ENCODE data around the gene RPL39.
"Not testable (repeated sequence)": the region's sequence is repeated elsewhere in the genome, so short reads cannot be mapped to it uniquely, and the experiment has no call there.

Gene RPL39

DNA sequence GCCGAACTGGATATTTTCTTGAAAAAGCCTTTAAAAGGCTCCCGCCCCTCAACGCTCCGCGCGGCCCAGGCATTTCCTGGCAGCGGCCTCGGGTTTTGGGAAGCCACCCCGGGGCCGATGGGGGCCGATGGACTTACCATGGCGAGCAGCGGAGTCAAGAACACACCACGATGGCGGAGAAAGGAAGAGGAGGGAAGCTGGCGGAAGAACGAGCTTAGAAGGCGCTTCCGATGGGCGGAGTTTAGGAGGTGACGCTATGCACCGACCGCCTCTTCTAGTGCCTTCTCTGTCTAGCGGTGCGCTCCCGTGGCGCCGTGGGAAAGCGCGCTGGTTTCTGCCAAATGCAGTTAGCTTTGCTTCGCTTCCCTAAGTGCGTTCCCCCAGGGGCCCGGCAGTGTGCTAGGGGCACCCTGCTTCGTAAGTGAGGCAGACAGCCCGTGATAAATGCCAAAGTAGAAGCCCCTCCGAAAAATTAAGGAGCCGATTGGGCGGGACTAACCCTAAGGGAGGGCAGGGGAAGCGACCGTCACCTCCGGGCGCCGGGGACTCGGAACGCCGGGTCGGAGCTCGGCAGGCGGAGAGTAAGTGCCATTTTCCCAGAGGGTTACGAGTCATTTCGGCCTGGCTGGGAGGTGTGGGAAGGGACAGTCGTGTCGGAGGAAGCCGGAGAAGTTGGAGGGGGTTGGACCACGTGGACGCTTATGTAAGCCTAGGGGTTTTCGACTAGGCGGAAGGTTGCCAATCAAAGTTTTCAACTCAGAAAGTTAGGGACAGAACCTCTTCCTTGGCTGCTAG is at the start of gene RPL39:
Gene RPL39 (minus strand): TSS at position 194 of the 795 bp plus-strand sequence. CDS start 54 bp downstream, at position 140.
- peak; percentile 50 for DNase-seq (ENCODE audit: low read depth)

DNA sequence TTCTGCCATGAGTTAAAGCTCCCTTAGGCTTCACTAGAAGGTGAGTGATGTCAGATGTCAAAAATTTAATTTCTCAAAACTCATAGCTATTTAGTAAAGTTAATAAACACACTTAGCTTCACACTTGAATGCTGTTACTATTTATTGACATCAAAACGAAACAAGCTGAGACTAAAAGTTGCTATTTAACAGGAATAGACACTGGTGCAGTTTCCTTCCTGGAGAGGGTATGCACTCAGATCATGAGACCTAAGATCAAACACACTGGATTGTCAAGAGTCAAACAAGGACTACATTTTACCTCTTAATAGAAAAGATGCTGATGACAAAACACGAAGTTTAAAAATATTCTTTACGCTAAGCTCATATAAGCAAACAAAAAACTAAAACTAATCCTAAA is 42.5 kb upstream of the RPL39 start:
- no peak for DNase-seq (ENCODE audit: low read depth)

DNA sequence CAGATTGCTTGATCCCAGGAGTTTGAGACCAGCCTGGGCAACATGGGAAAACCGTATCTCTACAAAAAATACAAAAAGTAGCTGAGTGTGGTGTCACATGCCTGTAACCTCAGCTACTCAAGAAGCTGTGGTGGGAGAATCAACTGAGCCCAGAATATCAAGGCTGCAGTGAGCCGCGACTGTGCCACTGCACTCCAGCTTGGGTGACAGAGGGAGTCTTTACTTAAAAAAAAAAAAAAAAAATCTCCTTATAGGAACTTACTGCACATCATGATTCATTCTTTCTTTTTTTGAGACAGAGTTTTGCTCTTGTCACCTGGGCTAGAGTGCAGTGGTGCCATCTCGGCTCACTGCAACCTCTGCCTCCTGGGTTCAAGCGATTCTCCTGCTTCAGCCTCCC is 37.0 kb upstream of the RPL39 start:
- no peak for DNase-seq (ENCODE audit: low read depth)

DNA sequence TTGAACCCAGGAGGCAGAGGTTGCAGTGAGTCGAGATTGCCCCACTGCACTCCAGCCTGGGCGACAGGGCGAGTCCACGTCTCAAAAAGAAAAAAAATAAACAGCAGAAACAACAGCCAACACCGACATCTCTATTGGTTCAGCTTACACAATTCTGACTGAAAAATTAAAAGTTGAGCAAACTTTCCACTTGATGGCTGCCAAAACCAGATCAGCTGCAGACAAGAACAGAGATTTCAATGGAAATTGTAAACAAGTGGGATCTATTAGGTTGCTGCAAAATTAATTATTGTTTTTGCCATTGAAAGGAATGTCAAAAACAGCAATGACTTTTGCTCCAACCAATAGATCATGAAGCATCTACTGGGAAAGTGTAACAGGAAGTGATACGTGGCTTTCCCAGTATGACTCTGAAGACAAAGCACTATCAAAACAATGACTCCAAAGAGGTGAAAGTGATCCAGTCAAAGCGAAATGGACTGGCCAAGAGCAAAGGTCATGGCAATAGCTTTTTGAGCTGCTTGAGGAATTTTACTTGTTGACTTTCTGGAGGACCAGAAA is 35.0 kb upstream of the RPL39 start:
- DNase-seq (ENCODE audit: low read depth): no peak

DNA sequence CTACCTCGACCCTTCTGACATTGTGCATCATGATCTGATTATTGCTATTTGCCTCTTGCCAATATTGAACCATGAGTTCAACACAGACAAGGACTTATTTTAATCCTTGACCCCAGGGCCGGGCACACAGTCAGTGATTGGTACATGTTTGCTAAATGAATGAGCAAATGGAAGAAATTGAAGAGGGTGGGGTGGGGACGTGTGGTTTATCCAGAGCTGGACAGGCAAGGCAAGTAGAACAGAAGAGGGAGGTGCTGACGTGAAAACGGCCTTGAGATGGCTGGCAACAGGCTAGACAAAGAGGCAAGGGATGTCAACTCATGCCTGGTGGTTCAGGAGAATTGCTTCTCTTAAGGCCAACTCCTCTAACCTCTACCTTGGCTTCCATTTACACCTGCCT is 32.8 kb upstream of the RPL39 start:
- DNase-seq (ENCODE audit: low read depth): not testable (repeated sequence)

DNA sequence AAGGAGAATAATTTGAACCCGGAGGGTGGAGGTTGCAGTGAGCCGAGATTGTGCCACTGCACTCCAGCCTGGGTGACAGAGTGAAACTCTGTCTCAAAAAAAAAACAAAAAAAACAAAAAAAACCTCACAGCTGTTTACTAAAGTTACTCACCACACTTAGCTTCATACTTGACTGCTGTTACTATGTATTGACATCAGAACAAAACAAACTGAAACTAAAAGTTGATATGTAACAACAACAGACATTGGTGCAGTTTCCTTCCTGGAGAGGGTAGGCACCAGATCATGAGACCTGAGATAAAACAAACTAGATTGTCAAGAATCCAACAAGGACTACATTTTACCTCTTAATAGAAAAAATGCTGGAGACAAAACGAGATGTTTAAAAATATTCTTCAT is 30.3 kb upstream of the RPL39 start:
- DNase-seq (ENCODE audit: low read depth): not testable (repeated sequence)

DNA sequence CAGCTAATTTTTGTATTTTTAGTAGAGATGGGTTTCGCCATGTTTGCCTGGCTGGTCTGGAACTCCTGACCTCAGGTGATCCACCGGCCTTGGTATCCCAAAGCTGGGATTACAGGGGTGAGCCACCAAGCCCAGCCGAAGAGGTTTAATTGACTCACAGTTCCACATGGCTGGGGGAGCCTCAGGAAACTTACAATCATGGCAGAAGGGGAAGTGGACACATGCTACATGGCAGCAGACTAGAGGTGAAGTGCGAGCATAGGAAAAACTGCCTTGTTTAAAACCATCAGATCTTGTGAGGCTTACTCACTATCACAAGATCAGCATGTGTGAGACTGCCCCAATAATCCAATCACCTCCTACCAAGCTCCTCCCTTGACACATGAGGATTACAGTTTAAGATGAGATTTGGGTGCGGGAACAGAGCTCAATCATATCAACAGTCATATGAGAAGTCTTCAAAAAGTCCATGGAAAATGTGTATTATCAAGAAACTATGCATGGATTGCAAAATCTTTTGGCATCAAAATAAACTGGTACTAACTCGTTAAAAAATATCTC is 25.8 kb upstream of the RPL39 start:
- DNase-seq (ENCODE audit: low read depth): no peak

DNA sequence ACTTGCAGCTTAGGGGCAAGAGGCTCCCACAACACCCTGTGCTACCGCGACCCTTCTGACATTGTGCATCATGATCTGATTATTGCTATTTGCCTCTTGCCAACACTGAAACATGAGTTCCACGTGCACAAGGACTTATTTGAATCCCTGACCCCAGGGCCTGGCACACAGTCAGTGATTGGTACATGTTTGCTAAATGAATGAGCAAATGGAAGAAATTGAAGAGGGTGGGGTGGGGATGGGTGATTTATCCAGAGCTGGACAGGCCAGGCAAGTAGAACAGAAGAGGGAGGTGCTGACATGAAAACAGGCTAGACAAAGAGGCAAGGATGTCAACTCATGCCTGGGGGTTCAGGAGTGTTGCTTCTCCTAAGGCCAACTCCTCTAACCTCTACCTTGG is 24.9 kb upstream of the RPL39 start:
- no peak for DNase-seq (ENCODE audit: low read depth)

DNA sequence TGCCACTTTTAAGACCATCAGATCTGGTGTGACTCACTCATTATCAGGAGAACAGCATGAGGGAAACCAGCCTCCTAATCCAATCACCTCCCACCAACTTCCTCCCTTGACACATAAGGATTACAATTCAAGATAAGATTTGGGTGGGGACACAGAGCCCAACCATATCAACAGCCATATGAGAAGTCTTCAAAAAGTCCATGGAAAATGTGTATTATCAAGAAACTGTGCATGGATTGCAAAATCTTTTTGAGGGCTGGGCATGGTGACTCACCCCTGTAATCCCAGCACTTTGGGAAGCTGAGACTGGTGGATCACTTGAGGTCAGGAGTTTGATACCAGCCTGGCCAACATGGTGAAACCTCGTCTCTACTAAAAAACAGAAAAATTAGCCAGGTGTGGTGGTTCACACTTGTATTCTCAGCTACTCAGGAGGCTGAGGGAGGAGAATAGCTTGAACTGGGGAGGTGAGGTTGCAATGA is 17.8 kb upstream of the RPL39 start:
- no peak for DNase-seq (ENCODE audit: low read depth)

DNA sequence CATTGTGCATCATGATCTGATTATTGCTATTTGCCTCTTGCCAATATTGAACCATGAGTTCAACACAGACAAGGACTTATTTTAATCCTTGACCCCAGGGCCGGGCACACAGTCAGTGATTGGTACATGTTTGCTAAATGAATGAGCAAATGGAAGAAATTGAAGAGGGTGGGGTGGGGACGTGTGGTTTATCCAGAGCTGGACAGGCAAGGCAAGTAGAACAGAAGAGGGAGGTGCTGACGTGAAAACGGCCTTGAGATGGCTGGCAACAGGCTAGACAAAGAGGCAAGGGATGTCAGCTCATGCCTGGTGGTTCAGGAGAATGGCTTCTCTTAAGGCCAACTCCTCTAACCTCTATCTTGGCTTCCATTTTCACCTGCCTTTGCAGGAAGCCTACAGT is 17.0 kb upstream of the RPL39 start:
- DNase-seq (ENCODE audit: low read depth): not testable (repeated sequence)

DNA sequence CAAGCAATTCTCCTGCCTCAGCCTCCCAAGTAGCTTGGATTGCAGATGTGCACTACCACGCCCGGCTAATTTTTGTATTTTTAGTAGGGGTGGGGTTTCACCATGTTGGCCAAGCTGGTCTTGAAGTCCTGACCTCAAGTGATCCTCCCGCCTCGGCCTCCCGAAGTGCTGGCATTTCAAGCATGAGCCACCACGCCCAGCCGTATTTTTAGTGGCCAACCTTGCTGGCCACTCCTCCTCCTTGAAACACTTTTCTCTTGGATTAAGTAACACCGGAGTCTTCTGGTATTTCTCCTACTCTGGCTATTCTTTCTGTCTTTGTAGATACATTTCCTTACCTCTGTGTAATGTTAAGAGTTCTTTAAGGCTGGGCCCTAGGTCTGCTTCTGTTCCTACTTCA is 11.1 kb upstream of the RPL39 start:
- no peak for DNase-seq (ENCODE audit: low read depth)

DNA sequence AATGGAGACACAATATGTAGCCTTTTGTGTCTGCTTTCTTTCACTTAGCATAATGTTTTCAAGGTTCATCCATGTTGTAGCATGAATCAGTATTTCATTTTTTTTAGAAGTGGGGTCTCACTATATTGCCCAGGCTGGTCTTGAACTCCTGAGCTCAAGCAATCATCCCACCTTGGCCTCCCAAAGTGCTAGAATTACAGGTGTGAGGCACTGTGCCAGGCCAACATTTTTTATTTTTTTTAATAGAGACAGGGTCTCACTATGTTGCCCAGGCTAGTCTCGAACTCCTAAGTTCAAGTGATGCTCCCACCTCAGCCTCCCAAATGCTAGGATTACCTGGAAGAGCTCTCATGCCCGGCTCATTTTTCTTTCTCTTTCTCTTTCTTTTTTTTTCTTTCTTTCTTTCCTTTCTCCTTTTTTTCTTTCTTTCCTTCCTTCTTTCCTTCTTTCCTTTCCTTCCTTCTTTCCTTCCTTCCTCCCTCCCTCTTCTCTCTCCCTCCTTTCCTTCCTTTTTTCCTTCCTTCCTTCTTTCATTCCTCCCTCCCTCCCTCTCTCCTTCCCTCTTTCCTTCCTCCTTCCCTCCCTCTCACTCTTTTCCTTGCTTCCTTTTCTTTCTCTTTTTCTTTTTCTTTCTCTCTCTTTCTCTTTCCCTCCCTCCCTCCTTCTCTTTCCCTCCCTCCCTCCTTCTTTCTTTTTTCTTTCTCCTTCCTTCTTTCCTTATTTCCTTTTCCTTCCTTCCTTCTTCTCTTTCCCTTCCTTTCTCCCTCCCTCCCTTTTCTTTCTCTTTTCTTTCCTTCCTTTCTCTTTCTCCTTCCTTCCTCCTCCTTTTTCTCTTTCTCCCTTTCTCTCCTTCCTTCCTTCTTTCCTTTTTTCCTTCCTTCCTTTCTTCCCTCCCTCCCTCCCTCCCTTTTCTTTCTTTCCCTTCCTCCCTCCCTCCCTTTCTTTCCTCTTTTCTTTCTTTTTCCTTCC is 10.1 kb upstream of the RPL39 start:
- no peak for DNase-seq (ENCODE audit: low read depth)

DNA sequence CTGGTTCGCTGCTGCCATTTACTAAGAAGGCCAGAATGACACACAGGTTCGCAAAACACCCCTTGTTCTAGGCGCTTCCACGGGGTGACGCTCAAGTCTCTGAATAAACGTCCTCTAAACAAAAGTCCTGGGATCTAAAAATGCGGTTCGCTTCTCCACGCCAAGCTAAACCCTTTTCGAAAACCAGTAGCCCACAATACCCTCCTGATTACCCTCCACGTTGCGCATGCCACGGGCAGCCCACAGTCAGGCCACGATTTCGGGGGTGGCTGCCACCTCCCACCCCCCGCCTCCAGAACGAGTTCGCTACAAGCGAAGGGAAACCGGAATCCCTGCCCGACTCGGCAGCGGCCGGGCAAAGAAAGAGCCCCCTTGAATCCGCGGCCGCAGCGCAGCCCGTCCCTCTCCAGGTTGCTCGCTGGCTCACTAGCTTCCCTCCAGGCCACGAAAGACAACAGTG is 423 bp downstream of the RPL39 start:
- DNase-seq (ENCODE audit: low read depth): peak; percentile 4

DNA sequence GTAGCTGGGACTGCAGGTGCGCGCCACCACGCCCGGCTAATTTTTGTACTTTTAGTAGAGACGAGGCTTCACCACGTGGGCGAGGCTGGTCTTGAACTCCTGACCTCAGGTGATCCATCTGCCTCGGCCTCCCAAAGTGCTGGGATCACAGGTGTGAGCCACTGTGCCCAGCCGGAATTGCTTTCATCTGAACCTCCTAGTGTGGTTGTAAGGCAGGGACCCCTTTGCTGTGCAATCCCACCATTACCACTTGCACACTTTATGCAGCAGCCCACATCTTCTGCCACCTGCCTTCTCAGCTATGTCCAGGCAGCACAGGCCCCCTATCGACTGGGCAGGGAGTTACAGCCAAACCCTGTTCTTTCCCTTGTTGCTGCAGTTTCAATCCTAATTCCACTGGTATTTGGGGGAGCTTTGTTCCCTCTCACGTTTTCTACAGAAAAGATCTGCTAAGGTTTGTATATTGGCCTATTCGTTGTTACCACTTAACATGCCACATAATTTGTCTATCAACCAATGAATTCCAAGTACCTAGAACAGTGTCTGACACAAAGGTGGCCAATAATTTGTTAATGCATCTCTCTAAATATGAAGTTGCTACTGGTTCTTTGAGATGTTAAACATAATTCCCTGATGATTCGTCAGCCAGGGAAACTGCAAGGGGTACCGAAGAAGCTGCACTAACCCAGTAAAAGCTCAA is 6.5 kb downstream of the RPL39 start:
- peak; percentile 10 for DNase-seq (ENCODE audit: low read depth)

DNA sequence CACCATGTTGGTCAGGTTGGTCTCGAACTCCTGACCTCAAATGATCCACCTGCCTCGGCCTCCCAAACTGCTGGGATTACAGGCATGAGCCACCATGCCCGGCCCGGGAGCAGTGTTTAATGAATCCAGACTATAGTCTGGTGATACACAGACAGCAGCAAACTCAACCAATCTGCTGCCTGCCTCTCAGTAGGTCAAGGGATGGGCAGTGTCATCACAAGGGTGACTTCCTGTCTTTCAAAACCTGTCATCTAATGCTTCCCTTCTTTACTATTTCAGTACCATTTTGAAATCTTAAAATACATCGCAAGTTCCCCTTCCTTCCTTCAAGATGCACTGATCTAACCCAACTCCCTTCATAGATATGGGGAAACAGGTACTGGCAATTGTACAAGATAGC is 8.4 kb downstream of the RPL39 start:
- no peak for DNase-seq (ENCODE audit: low read depth)

DNA sequence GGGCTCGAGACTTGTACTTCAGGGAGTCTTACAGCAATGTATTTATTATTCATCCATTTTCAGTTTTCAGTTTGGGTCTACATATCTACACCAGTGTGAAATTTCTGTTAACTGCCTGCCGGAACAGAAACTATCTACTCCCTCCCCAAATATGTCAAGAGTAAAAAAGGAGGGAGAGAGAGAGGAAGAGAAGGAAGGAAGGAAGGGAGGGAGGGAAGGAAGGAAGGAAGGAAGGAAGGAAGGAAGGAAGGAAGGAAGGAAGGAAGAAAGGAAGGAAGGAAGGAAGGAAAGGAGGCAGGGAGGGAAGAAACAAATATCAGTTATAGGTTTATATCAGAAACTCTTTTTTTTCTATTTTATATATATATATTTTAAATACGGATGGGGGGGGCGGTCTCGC is 12.6 kb downstream of the RPL39 start:
- DNase-seq (ENCODE audit: low read depth): no peak

DNA sequence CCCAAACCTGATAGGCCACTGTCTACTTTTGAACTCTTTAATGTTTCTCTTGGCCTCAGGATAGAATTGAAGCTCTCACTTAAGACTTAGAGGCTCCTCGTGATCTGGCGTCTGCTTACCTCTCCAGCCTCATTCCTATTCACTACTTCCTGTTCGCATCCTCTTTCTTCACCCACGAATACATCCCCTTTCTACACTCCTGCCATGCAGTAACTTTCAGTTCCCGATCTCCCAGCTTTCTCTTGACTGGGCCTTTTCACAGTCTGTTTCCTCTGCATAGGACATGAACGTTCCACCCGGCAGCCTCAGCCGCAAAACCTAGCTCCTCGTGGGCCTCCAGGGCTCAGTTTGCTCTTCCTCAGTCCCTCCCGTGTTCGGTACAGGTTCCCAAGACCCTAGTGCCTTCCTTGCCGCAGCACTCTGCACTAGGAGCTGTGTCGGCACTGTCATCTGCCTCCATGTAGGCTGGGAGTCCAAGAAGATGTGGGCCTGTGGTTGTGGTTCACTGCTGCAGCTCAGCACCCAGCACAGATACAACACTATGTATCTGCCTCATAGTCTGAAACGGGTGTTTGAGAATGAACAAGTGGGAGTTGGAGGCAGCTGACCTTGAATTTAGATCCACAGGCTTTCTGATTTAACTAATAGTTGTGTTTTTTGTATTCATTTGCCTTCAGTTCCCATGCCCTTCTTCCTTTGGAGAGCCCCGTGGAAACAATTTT is 15.8 kb downstream of the RPL39 start:
- no peak for DNase-seq (ENCODE audit: low read depth)

DNA sequence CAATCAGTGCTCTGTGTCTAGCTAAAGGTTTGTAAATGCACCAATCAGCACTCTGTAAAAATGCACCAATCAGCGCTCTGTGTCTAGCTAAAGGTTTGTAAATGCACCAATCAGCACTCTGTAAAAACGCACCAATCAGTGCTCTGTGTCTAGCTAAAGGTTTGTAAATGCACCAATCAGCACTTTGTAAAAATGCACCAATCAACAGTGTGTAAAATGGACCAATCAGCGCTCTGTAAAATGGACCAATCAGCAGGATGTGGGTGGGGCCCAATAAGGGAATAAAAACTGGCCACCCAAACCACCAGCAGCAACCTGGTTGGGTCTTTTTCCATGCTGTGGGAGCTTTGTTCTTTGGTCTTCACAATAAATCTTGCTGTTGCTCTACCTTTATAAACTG is 22.0 kb downstream of the RPL39 start:
- not testable (repeated sequence) for DNase-seq (ENCODE audit: low read depth)

DNA sequence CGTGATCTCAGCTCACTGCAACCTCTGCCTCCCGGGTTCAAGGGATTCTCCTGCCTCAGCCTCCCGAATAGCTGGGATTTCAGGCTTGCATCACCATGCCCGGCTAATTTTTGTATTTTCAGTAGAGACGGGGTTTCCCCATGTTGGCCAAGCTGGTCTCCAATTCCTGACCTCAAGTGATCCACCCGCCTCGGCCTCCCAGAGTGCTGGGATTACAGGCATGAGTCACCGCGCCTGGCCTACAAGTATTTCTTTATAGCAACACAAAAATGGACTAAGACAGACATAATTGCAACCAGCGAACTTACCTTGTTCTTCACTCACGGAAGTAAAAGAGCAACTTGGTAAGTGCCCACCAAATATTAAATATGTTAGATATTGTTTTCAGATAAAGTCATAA is 23.0 kb downstream of the RPL39 start:
- DNase-seq (ENCODE audit: low read depth): not testable (repeated sequence)

DNA sequence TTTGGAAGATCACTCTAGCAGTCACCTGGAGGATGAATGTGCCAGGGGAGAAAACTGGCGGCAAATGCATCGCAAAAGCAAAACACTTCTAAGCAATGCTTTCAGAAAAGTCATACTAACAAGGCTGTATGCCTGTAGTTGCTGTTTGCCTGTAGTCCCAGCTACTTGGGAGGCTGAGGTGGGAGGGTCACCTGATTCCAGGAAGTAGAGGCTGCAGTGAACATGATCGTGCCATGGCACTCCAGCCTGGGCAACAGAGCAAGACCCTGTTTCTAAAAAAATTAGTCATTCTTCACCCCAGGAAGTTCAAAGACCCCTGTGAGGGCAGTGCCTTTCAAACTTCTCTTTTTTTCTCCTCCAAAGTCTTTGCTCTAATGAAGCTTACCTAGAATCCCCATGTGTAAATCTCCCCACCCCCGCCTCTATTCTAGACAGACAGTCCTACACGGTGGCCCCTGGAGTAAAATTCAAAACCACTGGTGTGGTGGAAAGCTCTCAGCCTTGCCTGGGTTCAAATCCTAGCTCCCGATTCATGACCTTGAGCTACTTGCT is 27.5 kb downstream of the RPL39 start:
- DNase-seq (ENCODE audit: low read depth): no peak
